Inflammatory macrophage treated with lipopolysaccharide for 4 hours (primary cell): ENCODE data around the gene GPC3.
"Not testable (repeated sequence)": the region's sequence is repeated elsewhere in the genome, so short reads cannot be mapped to it uniquely, and the experiment has no call there.

ENCODE experiments used
- DNase-seq: peaks from one replicate; pipeline ENCODE4 v3.0.0-alpha.2; 2020

The GPC3 gene

DNA sequence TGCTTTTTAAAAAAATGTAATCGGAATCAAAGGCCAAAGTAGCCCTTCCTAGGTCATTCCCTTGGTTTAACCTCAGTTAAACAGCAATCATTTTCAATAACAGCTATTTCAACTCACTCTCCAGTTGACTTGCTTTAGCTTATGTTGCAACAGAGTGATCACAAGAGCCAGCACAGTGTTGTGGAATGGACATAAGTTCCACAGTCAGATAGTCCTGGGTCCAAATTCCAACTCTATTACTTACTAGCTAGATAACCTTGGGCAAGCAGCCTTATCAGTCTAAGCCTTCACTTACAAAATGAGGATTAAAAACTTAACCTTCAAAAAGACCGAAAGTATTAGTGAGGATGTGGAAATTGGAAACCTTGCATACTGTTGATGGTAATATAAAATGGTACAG lies 9.2 kb upstream of the GPC3 start:
- DNase-seq, result no peak

DNA sequence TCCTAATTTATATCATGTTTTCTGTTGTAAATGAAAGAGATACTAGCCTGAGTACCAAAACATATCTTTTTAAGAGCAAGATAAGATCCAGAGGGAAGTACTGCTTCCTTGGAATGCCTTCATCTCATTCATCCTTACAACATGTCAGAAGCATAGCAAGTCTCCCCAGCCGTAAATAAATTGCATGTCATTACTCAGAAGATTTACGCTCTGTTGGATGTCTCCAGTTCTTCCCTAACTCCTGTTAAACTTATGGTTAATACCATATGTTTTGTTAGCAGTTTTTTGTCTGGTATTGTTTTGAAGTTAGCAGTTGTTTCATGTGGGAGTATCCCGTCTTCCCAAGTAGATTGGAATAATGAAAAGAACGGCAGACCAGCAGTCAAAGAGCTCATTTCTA lies 7.5 kb upstream of the GPC3 start:
- no peak for DNase-seq

DNA sequence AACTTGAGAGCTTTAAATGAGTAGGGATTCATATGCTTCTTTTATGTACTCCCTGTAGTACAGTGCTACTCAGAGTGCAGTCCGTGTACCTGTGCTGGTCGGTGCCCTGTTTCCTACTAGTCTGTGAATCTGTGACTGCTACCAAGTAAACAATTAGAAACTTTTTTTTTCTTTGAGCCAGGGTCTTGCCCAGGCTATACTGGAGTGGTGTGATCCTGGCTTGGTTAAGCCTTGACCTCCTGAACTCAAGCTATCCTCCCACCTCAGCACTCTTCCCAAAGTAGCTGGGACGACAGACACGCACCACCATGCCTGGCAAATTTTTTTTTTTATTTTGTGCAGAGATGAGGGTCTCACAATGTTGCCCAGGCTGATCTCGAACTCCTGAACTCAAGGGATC lies 6.4 kb upstream of the GPC3 start:
- no peak for DNase-seq

DNA sequence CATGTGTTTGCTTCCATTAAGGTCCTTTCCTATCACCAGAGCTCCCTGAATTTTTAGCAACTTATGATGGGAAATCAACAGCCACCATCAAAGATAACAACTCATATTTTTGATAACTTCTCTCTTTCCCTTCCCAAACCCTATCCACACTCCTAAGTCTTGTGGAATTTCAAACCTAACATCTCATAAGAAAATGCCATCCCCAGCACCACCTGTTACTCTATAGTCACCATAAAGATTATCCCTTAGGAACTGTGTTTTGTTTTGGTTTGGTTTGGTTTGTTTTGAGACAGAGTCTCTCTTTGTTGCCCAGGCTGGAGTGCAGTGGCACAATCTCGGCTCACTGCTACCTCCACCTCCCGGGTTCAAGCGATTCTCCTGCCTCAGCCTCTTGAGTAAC lies 5.7 kb upstream of the GPC3 start:
- DNase-seq, result not testable (repeated sequence)

DNA sequence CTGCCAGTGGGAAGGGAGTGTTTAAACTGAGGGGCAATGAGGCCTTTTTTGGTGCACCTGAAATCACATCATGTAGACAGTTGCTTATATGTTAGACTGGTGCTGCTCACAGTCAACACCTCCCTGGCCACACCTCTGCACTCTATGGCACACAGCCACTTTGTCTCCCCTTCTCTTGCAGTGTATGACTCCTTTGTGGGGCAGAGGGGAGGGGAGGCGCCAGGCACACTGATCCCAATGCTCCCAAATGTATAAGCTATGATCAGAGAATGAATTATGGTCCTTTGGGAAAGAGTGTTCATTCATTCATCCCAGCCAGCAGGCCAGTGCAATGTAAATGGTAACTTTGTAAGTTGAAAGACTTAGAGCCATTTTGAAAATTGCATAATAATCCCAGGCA lies 4.6 kb upstream of the GPC3 start:
- no peak for DNase-seq

DNA sequence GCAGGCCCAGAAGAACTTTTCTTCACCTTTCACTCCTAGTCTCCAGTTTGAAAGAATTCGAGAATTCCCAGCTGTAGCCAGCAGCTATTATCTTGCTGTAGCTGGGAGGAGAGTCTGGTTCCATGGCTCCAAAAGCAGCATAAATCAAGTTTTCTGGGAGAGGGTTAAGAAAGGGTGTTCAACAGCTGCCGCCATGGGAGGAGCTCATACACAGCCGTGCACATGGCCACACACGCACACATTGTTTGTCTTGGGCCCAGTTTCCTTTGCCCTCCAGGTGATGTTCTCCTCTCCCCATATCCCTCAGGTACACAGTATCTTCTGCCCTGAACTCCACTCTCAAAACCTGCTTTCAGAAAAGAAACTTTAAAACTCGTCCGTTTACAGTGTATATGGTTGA lies 4.1 kb upstream of the GPC3 start:
- DNase-seq, result no peak

DNA sequence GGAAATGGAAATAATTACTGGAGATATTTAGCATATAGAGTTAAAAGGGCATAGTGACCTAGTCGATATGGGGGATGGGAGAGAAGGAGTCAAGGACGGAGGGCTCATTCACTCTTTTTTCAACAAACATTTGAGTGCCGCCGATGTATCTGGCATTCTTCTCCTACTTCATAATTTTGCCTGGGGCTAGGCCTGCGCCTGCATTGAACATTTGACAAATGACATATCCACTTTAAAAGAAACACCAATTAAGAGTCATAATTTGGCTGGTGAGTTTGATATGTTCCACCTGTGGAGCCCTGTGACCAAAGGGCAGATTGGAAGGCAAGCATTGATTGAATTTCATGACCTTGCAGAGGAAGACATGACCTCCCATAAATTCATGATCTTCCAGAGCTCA lies 2.6 kb upstream of the GPC3 start:
- DNase-seq, result no peak

DNA sequence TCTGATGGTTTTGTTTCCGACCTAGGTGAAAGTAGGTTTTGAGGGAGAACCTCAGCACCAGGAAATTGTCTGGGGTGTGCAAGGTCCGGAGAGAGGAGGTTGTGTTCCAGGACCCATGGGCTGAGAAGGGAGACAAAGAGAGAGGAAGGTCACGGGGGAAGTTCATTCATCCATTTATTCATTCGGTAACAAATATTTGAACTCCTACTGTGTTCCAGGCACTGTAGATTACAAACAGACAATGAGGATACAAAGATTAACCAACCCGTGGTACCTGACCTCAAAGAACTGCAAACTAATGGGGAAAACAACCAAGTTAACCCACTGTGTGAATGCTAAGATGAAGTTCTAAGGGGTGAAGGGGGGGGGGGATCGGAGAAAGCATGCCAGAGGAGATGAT lies 1.8 kb upstream of the GPC3 start:
- no peak for DNase-seq

DNA sequence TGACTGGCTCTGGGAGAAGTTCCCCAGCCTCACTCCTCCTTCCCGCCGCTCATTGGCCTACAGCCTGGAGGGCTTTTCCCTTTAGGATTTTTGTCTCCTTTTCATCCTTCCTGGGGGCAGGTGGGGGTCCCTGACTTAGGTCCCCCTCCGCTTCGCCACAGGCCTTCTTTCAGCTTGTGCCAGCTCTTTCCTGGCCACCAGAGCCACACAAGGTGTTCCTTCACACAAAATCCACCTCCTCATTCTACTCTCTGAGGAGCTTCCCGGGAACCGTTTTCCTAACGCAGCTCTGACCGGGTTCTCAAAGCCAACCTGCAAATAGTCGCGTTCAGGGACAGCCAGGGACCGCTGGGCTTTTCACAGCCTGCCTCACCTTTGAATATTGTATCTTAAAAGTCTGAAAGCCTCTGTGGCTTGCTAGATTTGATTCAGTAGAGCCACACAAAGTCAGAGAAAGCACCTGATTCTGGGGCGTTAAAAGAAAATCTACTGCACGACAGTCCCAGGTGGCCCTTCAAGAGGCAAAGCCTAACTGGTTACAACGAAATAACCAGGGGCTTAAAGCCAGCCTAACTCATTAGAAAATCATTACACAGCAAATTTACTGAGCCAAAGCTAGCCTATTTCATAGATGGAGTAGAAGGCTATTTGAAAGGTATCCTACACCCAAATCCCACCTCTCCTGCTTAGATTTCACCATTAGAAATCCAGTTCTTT lies 731 bp upstream of the GPC3 start:
- no peak for DNase-seq

DNA sequence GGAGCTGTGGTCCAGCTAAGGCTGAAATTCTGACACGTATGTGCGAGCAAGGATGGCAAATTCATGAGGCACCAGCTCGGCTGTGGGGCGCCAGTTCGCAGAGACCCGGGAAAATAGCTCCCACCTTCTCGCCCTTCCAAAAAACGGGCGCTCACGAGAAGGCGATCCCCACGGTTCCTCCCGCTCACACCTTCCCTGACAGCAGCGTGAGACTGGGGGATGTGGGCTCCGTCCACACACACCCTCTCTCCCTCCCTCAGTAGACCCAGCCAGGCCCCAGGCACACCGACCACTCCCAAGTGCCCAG lies 584 bp downstream of the GPC3 start:
- no peak for DNase-seq

DNA sequence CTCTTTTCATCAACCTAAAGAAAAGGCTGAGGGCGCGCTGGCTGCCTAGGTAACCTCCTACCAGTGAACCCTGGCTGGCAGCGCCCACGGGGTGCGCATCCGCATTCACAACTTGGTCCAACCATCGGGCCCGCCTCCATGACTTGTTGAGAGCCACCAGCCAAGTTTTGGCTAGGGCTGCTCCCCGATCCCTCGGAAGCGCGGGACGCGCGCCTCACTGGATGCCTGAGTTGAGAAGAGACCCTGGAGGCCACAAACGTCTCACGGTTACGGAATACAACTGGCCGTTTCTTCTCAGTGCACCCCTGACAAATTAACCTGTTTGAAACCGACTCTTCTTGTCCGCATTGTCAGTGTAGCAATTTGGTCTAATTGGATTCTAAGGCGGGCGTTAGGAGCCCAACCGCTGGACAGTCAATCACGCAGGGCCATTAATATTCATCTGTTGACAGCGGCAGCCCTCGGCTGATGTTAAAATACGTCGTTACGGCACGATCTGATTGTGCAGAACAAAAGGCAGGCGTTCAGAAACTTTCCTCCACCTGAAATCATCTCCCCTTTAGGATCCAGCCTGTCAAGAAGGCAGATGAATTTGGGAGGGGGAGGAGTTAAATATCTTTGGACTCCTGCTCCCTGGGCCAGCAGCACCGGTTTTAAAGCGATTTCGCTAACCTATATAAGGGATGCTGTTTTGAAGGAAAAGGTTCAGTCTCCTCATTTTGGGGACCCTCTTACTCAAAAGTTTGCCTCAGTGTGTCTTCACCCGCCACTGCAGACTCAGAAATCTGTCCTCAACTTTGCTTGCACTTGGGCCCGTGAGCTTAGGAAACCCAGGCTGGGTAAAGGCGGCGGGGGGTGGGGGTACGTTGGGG lies 1.2 kb downstream of the GPC3 start:
- DNase-seq, result no peak

DNA sequence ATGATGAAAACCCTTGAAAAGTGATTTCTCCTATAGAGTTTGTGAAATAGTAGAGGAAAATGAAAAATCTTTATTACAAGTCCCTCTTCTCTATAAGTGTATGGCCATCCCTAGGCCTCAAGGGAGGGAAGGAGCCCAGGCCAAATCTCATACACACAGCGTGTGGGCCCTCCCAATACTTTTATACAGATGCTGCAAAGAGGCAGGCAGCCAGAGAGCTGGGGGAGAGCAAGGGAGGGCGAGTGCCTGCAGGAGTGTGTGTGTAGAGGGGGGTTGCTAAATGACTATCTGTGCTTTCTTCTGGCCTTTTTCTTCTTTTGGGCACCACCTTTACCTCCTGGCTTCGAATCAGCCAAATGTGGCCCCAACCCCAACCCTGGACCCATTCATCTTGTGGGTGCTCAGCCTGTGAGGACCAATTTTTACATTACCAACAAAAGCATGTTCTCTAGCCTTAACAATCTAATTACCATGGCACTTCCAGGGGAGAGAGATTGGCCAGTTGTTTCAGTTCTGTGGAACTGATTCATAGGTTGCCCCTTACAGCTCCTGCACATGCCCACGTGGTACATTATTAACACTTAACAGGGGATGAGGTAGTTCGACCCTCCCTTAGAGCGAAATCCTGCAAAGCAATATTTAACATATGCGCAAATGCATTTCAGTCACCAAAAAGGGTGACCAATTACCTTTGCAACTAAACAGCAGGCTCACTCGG lies 2.0 kb downstream of the GPC3 start:
- DNase-seq, result no peak

DNA sequence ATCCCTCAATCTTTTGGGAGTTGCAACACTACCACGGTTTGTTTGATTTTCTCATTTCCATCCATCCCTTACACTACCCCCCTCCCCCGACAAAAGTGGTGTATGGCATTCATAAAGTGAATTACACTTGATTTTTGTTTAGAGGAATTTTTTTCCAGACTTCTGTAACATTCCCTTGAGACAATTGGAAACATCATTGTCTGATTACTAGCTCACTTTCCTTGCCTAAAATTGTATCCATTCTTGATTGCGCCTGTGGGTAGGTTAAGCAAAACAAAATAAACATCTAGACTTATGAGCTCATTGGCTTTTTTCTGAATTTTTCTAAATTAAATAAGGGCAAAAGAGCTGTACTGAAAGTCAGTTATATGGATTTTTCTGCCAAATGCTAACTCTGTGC lies 3.5 kb downstream of the GPC3 start:
- no peak for DNase-seq

DNA sequence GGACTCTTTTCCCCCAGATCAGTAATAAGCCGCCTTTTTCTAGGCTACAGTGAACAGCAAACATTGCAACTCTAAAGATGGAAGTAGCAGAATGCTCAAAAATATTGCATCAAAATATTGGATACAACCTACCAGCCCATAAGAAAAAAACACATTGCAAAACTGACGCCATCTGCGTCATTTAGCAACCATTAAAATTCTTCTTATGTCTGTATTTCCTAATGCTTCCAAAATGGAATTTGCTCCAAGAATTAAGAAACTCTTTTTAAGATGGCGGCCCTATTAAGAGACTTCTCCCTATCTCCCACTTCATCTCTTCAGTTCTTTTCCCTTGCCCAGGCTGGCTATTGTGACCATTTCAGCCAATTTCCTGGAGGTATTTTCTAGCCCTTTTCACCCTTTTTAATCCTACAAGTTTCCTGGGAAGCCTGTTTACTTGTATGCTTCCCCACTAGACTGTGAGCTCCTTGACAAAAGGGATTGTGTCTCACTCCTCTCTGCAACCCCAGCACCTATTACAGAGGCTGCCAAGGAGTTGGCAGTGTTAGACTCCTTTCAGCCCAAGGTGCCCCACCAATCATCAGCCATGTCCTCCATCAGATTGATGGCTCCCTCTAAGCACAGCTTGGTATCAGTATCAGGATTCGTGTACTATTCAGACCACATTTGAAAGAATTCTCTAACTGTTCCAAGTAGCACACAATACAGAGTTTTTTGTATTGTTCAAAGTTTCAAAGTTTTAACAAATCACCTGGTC lies 4.4 kb downstream of the GPC3 start:
- no peak for DNase-seq

DNA sequence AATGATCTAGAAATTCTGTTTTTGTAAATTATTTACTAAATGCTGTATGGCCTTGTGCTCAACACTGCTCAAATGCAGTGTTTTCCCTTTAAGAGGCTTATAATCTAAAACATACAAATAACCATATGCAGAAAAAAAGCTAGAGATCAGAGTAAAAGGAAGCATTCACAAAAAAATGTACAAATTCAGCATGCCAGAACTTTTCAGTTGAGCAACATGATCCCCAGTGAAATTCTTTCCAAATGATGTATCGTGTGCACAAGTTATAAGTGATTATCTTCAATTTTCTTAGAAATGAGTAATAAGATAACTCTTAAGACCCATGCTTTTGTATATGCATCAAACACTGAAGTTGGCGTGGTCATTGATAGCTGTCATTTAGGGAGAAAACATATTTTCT lies 5.0 kb downstream of the GPC3 start:
- DNase-seq, result no peak

DNA sequence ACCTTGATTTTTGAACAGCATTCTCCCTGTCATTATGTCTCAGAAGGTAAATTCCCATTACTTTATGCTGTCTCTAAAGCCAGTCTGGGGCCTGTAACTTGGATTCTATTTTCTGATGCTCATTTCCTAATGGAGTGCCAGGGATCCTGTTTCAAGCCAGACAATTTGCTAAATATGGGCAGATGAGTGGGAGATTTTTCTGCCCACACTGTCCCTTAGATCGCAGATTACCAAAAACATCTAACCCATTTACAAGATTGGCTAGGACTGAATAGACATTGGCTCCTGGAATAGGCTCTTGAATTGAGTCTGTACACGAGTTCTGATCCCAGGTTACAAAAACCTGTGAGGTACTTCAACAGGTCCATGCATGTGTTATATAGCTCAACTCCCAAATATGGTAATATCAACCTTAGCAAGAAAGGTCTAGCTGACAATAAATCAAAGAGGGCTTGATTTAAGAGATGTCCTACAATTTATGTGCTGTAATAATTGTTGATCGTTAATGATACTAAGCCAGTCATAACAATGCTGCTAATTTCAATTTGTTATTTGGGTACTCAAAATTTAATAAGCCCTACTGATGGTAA lies 5.7 kb downstream of the GPC3 start:
- no peak for DNase-seq

DNA sequence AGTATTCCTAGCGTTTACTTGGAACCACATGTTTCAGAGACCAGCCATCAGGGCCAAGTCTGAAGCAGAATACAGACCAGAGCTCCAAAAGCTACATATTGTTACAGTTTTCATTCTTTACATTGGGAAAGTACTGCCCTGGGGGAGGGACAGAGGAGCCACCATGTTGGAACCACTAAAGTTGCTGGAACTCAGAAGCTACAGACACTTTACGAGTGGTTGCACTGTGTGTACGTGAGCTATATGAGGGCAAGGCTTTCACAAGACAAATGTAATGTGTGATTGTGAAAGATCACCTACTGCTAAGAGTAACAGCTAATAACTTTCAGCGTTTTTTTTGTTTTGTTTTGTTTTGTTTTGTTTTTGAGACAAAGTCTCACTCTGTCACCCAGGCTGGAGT lies 11.7 kb downstream of the GPC3 start:
- DNase-seq, result no peak

DNA sequence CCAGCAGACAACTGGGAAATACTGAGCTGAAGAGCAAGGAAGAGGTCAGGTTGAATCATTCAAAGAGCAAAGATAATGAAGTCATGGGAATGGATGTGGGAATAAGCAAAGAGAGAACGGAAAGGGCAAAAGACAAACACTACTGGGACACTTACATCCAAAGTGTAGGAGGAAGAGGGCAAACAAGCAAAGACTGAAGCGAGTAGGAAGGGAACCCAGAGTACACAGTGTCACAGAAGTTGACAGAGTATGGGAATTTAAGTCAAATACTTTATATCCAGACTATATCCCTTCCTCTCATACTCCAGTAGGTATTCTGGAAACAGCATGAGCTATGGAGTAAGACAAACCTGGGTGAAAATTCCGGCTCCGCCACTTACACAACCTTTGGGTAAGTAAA lies 12.5 kb downstream of the GPC3 start:
- DNase-seq, result no peak

DNA sequence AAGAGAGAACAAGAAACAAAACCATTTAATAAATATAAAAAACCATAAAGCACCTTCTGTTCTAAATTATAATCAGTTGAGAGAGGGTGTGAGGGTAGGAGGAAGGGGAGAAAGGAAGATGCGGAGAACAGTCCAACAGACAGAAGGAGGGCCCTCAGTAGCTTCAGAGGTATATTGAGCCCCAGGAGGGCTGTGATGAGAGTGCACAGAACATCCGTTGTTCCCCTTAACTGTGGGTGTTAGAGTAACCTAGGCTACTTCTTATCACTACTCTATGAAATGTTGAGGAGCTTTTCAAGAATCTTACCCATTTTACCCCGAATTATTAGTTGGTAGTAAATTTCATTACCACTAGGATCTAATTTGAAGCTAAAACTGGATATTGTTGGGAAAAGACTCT lies 13.8 kb downstream of the GPC3 start:
- no peak for DNase-seq

DNA sequence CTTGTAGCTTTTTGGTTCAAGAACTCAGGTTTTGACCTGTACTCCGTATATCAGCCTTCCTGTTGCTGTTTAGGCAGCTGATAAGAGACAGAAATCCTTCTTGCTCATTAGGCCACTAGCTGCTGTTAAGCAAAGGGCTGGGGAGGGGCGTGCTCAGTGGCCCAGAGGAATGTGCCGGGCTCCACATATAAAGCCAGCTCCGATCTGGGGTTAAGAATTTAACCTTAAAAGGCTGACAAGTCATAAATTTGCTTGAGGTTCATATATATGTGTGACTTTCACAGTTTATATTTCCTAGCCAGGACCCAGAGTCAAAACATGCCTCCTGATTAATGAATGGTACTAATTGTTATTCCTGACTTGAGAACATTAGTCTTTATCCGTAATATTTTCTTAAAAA lies 15.3 kb downstream of the GPC3 start:
- DNase-seq, result no peak

DNA sequence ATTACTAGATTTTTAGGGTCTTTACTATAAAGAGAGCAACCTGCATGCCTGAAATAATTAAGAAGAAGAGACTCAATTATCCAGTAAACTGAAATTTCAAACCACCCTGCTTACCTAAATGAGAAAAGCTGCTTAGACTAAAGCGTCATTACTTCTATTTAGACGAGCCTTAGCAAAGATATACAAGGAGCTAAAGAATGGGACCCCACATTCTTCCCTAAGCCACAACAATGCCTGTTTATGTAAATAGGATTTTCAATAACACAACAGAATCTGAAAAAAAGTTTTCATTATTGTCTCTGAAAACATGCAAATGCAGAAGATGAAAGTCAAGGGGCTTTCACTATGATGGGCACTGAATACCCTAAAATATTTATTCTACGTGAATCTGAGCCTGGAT lies 16.2 kb downstream of the GPC3 start:
- no peak for DNase-seq

DNA sequence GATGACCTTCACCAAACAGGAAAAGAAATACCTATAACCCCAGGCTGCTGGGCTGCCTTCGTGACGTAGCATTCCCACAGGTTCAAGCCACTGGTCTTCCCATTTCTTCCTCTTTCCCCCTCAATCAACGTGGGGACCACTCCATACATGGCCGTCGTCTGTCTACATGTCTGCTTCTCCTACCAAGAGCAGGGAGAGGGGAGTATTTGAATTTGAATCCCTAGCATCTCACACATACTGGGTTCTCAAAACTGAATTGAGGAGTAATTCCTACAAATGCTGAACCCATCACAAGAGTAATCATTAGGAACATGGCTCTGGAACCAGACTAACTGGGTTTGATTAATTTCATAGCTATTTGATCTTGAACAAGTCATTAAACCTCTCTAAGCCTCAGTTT lies 17.3 kb downstream of the GPC3 start:
- DNase-seq, result no peak

DNA sequence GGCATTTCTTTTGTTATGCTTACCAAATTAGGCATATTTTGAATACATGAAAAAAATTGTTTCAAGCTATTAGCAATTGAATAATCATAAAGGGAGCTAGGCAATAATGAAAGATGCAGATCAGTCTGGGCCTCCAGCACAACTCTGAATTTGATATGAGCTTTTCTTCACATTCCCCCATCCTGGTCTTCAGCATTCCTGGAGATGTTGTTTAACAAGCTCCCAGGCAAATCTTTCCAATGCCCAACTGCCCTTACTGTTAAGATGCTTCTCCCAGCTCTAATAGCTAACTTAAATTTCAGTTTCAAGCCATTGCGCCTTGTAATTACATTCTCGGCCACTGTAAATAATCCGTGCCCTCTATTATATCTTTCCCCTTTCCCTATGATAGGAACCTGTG lies 19.2 kb downstream of the GPC3 start:
- DNase-seq, result no peak
